Stimulated activated CD8-positive, alpha-beta memory T cell treated with anti-CD3 and anti-CD28 coated beads, Interleukin-15, amount 100 ng/mL, for 1 hour (primary cell): ENCODE measurements around the gene UPF2.
"Not testable (repeated sequence)": the region's sequence is repeated elsewhere in the genome, so short reads cannot be mapped to it uniquely, and the experiment has no call there.

Experiments
- DNase-seq: peaks from one replicate; pipeline ENCODE4 v3.0.0-alpha.2; 2020; ENCODE audit warnings: low read depth

The UPF2 gene

DNA sequence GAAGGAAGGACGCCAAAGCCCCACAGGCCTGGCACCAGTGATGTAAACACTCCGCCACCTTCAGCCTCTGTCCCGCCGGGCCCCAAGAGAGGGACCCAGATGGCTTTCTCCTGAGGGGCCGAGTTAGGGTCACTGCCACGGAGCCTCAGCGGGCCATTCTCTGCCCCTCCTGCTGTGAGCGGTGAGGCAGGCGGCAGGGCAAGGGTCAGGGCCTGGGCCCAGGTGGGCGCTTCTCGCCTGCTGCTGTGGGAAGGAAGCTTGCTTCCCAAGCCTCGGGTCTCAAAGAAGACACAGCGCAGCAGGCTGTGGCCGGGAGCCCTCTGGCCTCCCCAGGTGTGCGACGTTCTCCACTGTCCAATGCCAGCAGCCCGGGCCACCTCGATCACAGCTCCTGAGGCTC is 134.7 kb downstream of the UPF2 start:
- no peak for DNase-seq

DNA sequence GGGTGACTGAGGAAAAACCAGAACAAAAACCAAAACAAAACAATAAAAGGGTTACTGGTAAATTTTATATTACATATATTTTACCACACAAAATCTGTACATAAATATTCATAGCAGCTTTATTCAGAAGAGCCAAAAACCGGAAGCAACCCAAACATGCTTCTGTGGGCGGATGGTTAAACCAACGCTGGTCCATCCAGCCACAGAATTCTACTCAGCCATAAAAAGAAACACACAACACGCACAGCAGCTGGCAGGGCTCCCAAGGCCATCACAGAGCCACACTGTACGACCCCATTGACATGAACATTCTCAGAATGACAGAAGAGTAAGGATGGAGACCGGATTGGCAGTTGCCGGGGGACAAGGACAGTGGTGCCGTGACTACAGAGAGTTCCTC is 135.9 kb downstream of the UPF2 start:
- no peak for DNase-seq

DNA sequence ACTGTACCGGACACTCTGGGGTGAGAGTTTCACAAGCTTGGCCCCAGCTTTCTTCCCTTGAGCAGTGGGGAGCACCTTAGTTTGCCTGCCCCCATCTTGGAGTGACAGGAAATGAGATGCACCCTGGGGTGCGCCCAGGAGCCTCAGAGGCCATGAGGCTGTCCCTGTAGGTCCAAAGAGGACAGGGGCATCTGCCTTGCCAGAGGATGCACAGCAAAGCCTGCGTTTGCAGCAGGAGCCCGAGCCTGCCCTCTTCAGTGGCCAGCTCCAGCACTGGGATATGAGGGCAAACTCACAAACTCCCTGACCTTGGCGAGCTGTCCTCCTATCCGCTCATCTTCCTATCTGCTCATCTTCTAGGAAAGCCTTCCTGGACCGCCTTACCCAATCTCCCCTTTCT is 140.0 kb downstream of the UPF2 start:
- no peak for DNase-seq

DNA sequence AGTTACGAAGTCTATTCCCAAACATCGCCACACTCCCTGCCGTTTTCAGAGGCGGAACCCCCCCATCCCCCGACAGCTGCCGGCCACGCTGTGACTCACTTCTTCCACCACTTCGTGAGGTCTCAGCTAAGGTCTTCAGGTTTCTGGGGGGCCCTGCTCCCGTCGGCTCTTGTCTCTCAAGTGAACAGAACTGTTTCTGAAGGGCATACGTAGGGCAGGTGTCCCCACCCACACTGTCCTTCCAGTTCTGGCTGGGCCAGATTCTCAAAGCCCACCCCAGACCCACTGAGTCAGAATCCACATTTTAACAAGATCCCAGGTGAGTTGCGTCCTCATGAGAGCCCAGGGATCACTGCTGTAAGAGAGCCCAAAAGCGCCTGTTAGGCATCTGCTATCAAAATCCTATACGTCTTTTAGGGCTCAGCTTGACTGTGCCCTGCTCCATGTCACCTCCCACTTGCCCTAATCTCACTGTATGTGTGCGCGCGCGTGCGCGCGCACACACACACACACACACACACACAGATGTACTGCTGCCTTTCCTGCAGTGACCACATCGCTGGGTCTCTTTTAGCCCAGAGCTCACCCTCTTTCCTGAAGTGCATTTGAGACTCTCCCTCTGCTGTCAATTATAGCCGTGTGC is 140.7 kb downstream of the UPF2 start:
- no peak for DNase-seq

DNA sequence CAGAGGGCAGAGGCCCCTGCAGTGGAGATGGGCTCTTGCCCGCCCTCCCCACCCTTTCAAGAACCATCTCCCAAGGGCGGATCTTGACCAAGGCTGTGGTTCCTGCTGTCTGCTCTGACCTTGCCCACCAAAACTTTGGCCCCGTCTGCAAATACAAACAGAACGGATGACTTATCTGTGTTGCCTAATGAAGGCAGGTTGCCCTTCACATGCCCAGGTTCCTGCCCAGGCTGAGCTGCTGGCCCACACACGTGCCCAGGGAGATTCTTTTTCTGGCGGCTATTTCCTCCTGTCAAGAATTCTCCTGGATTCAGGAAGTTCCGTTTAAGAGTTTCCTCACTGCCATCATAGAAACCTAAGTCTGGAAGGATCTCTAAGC is 141.2 kb downstream of the UPF2 start:
- DNase-seq = no peak

DNA sequence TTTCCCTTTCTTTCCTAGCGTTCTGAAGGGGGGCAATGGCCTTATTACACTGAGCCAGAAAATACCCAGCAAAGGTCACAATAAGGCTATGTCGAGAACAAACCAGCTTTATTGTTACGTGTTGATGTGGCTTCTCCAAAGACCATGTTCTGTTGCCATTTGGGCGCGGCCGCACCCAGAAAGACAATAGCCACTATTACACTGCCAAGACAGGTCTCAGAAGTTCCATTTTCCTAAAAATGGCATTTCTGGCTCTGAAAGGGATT is 141.6 kb downstream of the UPF2 start:
- DNase-seq = no peak

DNA sequence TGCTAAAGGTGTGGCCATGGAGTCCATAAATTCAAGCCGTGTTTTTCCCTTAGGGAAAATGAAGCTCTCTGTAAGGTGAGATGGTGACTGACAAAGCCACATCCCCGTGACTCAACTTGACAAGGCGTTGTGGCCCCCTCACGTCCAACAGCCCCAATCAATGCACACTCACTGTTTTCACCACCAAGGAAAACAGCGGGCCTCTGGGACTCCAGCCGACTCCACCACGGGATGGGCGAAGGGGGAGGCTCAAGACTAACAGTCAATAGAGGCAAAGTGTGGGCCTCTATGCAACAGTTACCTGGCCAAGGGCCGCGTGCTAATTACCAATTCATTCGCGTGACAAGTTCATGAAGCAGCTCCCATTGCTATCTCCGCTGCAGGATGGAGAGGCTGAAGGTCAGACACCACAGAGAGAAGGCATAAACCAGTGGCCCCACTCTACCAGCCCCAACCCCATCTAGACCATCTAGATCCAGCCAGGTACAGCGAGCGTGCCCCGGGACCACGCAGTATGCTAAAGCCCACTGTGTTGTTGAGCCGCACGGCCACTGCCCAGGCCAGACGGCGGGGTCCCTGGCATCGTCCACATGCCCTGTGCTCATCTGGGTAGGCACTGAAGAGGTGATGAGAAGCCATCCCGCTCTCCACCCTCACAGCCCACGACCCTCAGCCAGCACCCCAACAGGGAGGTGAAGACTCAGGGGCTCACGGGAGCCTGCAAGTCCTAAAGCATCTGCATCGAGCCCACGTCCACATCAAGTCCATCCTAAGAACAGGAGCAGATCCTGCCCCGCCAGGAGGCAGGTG is 143.3 kb downstream of the UPF2 start:
- DNase-seq = no peak

DNA sequence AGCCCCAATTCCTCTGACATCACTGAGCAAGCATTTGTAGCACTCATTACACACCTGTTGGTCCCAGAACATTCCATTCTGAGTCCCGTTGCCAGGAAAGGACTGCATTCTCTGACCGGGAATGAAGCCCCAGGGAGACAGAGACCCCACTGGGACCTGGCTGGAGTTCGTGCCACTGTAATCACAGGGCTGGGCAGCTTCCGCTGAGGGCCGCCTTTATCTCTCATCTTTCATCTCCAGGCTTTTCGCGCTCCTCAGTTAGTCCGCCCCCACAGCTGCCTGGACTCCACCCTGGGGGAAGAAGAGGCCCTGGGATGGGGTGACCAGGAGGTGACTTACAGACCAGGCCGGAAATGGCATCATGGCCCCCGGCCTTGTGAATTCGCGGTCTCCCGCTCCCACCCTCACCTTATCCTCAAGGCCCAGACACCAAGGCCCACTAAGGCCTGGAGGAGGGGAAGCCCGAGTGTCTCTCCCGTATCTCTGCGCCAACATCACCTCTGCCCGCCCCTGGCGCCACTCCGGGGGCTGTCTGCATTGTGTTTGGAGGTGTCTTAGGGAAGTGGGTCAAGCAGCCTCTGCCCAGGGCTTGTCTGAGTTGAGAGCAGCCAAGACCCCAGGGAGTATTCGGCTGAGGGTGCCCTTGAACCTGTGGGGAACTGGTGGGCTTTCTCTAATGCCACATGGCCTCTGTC is 144.1 kb downstream of the UPF2 start:
- DNase-seq = no peak

DNA sequence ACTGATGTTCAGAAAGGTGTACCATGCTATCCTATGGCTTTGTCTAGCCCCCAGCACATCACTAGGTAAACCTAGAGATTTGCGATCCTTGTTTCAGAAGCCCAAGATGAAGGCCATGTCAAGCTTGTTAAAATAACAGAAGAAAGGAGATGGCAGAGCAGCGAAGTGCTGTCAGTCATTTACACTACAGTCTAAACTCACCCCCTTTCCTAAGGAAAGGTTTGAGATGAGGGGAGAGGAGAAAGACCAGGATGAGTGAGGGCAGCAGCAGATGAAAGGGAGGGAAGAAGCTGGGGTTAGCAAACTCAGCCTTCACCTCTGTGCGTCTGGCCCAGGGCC is 144.6 kb downstream of the UPF2 start:
- no peak for DNase-seq

DNA sequence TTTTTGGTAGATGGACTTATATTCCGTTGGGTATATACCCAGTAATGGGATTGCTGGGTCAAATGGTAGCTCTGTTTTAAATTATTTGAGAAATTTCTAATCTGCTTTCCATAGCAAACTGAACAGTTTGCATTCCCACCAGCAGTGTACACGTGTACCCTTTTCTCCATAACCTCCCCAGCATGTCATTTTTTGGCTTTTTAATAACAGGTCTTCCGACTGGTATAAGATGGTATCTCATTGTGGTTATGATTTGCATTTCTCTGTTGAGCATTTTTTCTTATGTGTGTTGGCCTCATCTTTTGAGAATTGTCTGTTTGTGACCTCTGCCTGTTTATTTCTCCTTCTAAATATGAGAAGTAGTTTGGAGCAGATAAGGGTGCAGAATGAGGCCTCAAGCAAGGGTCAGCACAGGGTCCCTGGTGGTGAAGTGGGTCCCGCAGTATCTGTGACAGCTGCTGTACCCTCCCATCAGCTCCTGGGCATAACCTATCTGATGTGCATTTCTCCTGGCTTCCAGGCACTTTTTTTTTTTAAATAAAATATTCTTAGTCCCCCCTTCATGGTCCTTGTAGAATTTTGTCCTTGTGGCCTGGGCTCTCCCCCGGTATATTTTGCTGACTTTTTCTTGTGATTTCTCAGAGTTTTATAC is 145.9 kb downstream of the UPF2 start:
- no peak for DNase-seq

DNA sequence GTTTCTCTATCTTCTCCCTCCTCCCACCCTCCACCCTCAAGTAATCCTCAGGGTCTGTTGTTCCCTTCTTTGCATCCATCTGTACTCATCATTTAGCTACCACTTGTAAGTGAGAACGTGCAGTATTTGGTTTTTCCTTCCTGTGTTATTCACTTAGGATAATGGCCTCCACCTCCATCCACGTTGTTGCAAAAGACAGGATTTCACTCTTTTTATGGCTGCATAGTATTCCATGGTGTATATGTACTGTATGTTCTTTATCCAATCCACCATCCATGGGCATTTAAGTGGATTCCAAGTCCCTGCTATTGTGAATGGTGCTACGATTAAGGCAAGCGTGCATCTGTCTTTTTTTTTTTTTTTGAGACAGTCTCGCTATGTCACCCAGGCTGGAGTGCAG is 147.0 kb downstream of the UPF2 start:
- no peak for DNase-seq

DNA sequence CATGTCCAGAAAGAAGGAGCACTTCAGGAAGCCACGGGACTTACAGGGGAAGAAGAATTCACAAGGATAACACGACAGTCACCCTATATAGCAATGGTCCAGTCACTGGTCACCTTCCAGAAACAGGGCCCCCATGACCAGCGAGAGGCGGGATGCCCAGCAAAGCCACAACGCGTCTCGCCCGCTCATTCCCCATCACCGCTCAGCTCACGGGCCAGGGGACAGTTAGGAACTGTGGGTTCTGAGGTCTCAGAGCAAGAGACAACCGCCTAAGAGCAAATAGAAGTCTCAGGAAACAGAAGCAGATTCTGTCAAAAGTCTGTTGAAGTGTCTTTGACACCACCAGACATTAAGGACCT is 147.5 kb downstream of the UPF2 start:
- no peak for DNase-seq

DNA sequence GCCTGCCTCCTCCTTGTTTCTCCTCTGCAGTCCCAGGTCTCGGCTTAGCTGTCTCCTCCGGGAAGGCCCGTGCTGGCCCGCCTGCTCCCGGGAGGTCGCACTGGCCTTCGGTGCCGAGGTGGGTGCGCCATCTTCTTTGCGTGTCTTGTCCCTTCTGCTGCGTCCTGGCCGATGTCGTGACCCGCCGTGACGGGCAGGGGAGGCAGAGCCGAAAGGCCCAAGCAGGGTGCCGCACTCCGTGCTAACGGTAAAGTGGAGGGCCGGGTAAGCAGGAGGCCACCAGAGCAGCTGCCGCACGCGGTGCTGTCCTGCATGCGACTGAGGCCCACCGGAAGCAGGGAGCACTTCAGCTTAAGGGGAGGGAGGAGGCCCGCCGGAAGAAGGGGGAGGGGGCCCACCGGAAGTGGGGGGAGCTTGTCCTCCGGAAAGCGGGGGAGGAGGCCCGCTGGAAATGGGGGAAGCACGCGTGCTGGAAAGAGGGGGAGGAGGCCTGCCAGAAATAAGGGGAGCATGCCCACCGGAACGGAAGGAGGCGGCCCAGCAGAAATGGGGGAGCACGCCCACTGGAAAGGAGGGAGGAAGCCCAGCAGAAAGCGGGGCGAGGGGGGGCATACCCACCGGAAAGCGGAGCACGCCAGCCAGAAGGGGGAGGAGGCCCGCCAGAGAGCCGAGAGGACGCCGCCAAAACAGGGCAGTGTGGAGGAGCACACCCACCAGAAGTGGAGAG is 148.1 kb downstream of the UPF2 start:
- no peak for DNase-seq

DNA sequence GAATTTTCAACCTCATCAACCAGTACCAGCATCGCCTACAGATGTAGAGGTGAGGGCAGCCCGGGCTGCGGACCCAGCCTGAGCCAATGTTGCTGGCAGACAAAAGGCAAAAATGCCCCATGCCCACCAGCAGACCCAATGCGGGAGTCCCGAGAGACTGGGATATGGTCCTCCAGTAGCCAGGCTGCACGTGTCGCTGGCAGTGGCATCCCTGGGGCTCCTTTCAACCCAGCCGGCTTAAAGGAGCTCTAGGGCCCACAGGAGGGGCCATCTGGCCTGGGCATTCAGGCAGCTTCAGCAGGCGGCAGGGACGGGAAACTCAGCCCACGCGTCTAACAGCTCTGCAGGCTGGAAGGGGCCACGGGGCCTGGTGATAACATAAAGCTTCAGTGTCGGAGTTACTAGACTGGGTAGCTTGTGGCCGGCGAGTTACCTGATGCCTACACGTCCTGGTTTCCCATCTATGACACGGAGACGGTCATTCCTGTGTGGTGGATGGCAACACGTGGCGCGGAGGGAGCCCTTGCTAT is 148.8 kb downstream of the UPF2 start:
- DNase-seq = no peak

DNA sequence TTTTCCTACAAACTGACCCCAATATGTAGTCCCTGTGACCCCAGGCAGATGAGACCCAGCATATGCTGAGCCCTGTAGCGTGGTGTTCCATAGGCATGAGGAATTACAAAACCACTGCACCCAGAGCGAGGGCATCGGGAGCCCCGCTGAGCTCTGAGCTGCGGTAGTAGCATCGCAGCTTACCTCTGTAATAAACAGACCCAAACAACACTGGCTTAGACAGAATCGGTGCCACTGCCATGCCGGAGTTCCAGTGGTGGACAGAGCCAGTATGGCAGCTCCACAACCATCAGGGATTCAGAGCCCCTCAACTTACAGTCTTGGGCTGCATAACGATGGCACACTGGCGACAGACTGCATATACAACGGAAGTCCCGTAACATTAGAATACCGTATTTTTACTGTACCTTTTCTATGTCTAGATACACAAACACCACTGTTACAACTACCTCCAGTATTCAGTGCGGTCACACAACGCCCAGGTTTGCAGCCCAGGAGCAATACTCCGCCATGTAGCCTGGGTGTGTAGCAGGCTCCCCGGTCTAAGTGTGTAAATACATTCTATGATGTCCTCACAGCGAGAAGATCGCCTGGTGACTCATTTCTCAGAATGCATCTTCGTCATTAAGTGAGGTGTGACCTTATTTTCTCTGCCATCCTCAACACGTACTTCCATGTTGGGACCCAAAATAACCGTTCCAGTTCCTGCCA is 150.7 kb downstream of the UPF2 start:
- no peak for DNase-seq

DNA sequence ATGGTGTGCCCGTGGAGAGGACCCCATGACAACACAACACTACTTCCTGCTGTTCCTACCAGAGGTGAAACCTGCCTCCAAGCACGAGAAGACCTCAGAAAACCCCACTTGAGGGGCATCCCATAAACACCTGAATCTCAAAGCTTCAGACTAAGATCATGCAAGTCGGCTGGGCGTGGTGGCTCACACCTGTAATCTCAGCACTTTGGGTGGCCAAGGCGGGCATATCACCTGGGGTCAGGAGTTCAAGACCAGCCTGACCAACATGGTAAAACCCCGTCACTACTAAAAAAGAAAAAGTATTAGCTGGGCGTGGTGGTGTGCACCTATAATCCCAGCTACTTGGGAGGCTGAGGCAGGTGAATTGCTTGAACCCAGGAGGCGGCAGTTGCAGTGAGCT is 153.3 kb downstream of the UPF2 start:
- not testable (repeated sequence) for DNase-seq

DNA sequence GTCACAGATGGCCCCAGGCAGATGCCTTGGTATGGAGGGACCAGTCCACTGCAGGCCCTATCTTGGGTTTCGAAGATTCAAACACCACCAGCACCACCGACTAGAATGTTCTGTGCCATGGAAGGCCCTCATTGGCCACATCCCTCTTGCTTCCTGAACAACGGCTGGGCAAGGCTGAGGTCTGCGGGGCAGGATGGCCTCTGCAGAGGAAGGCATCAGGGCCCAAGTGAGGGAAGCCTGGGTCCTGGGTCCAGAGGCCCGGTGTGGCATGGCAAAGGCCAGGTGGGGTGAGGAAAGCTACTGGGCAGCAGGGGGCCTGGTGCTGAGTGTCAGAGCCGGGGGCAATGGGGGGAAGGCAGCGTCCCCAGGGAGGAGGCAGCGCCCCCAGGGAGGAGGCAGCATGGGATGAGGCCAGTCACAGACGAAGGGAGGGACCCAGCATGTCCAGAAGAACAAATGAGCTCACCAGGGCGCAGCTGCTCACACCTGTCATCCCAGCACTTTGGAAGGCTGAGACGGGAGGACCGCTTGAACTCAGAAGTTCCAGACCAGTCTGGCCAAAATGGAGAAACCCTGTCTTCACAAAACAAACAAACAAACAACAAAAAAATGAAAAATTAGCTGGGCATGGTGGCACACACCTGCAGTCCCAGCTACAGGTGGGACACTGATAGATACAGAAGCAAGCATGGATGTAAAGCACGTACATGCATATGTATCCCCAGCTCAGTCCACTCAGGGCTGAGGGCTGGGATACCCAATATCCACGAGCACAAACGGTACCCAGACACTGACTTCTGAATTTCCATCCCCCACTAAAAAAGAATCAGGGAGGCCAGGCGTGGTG is 155.0 kb downstream of the UPF2 start:
- DNase-seq = no peak

DNA sequence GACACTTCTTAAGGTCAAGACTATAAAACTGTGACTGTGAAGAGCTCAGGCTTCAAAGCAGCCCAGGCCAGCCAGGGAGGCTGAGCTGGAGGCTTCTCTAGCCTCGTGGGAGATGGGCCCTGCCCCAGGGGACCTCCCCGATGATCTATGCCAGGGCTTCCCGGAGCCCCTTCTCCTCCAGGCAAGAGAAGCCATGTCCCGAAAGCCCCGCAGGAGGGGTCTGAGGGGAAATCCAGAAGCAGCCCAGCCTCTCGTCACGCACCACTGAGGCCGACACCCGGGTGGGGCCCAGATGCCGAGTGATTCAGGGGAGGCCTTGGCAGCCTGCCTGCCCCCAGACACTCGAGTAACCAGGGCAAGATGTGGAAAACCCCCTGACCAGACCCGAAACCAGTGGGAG is 155.8 kb downstream of the UPF2 start:
- no peak for DNase-seq

DNA sequence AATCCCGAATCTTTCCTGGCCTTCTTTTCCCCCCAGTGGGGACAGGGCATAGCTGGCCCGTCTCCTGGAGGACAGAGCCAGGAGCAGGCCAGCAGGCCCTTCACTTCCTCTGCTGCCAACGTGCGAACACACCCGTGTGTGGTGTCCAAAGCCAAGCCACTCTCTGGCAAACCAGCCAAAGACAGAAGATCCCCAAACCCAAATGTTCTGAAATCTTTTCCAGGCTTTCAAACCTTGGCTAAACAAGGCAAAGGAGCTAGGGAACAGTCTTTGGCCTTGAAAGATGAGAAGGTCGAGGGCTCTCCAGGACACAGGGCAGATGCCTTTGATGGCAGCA is 156.5 kb downstream of the UPF2 start:
- no peak for DNase-seq

DNA sequence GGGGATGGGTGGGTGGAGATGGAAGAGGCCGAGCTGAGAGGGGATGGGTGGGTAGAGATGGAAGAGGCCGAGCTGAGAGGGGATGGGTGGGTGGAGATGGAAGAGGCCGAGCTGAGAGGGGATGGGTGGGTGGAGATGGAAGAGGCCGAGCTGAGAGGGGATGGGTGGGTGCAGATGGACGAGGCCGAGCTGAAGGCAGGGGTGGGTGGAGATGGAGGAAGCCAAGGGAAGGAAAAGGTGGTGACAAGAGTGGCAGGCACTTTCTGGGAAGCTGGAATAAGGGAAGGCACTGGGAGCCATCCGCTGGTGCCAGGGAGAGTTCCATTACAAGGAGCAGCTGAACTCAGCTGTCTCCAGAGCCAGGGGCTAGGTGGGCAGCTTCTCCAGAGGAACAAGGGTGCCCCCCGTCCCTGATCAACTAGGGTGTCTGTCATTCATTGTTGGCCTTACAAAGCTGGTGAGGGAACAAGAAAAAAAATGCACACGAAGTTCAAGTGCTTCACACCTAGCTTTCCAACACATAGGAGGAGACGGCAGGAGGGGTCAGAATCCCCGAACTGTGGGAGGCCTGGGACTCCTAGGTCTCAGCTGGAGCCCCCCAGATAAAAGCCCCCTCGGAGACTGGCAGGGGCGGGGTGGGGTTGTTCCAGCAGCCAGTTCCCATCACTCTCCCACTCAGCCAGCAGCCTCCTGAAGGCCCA is 157.0 kb downstream of the UPF2 start:
- DNase-seq = no peak
